GM23338 (cell line): ENCODE results near the gene CRYBG1. TPM values are rescaled to one million over a fixed set of nuclear protein-coding genes. Genes with fewer than 3 reads are reported as not detected.

Experiments
- polyA plus RNA-seq: library from polyadenylated mRNA; unstranded; fragments of >200 nt; fragmentation: Nextera tagmentation; extraction: Ambion mirVana; gene quantifications from 2 replicates; pipeline ENCODE4 v1.2.1, GENCODE V29; 2016
- small RNA-seq: library from RNA; depleted of rRNA; stranded (forward); fragments of <200 nt; gene quantifications from one replicate; pipeline ENCODE3, GENCODE V24; 2014; ENCODE audit warnings: low replicate concordance
- total RNA-seq: library from RNA; depleted of rRNA; stranded (reverse); fragments of >200 nt; shearing (Covaris generic); gene quantifications from 2 replicates; pipeline ENCODE4 v1.2.3, GENCODE V29; 2014; rRNA removed

Gene CRYBG1
- total and polyA plus RNA-seq, 2 experiments from 2014 or later = 3.7 to 17.2 TPM

Small RNA genes lying within 50 kb of the gene (small RNA-seq; reads per million reads assigned to genes)
- gene RF00019 = not detected
- 0.15 reads per million for gene RNA5SP211
- not detected for gene RNU6-527P

Other genes with a start within 250 kb of the CRYBG1 start
- 48.2 and 51.1 TPM in 2 replicates for gene ATG5, start 35.0 kb upstream of the CRYBG1 start, total RNA-seq
- gene ATG5, start 35.0 kb upstream of the CRYBG1 start, polyA plus RNA-seq = 25.8 and 31.6 TPM in 2 replicates